Neuronal stem cell (in vitro differentiated cells): ENCODE data around the gene CD200R1.

ENCODE experiments used
- DNase-seq: peaks from one replicate; pipeline ENCODE4 v3.0.0-alpha.2; 2013; ENCODE audit warnings: low spot score
- H2AFZ ChIP-seq: one replicate; pipeline ENCODE4 v1.6.1; 2013; ENCODE audit warnings: mild to moderate bottlenecking, low read length, inconsistent platforms
- H2AK5ac ChIP-seq: 2 replicates; pipeline ENCODE4 v1.6.1; 2013; ENCODE audit warnings: low read depth, mild to moderate bottlenecking, inconsistent platforms, low read length, moderate library complexity, mixed read lengths
- H2BK120ac ChIP-seq: 2 replicates; pipeline ENCODE4 v1.6.1; 2013; ENCODE audit warnings: low read depth, mild to moderate bottlenecking, inconsistent platforms, low read length, moderate library complexity, mixed read lengths
- H2BK12ac ChIP-seq: one replicate; pipeline ENCODE4 v1.6.1; 2013; ENCODE audit warnings: low read length, inconsistent platforms
- H2BK15ac ChIP-seq: 2 replicates; pipeline ENCODE4 v1.6.1; 2013; ENCODE audit warnings: mild to moderate bottlenecking, low read length, inconsistent platforms, mixed read lengths
- H2BK5ac ChIP-seq: one replicate; pipeline ENCODE4 v1.6.1; 2013; ENCODE audit warnings: inconsistent platforms, mild to moderate bottlenecking, low read length, moderate library complexity
- H3K14ac ChIP-seq: one replicate; pipeline ENCODE4 v1.6.1; 2013; ENCODE audit warnings: low read length, inconsistent platforms
- H3K18ac ChIP-seq: 2 replicates; pipeline ENCODE4 v1.6.1; 2013; ENCODE audit warnings: low read length, inconsistent platforms
- H3K23ac ChIP-seq: 2 replicates; pipeline ENCODE4 v1.6.1; 2013; ENCODE audit warnings: low read depth, mild to moderate bottlenecking, mixed read lengths, low read length, inconsistent platforms; ENCODE audit not compliant: poor library complexity
- H3K27ac ChIP-seq: replicated peaks from 3 replicates; pipeline ENCODE4 v1.5.1; 2013; ENCODE audit warnings: low read length, inconsistent platforms
- H3K27me3 ChIP-seq, 3 experiments: 2 replicates each; pipeline ENCODE4 v1.6.1; 2013; ENCODE audit warnings: low read length in 3 of 3, mild to moderate bottlenecking in 2 of 3, inconsistent platforms in 1 of 3, low read depth in 1 of 3, mixed read lengths in 1 of 3, moderate library complexity in 1 of 3; ENCODE audit not compliant: control insufficient read depth in 3 of 3, insufficient read depth in 3 of 3
- H3K36me3 ChIP-seq, 2 donors: replicated peaks in 1 of 2; 2 replicates each; pipeline ENCODE4 v1.6.1; 2013; ENCODE audit warnings: low read length in 2 of 2; ENCODE audit not compliant: control insufficient read depth in 2 of 2, insufficient read depth in 2 of 2
- H3K4ac ChIP-seq: 2 replicates; pipeline ENCODE4 v1.6.1; 2013; ENCODE audit warnings: inconsistent platforms, mild to moderate bottlenecking, low read length, moderate library complexity
- H3K4me1 ChIP-seq, 2 donors: 1 replicate in 1 of 2; 2 replicates in 1 of 2; pipeline ENCODE4 v1.6.1; 2013; ENCODE audit warnings: low read length in 2 of 2, low read depth in 1 of 2; ENCODE audit not compliant: control insufficient read depth in 2 of 2, insufficient read depth in 1 of 2
- H3K4me2 ChIP-seq: one replicate; pipeline ENCODE4 v1.6.1; 2013; ENCODE audit warnings: mild to moderate bottlenecking, low read length, inconsistent platforms; ENCODE audit not compliant: insufficient read depth, poor library complexity, severe bottlenecking
- H3K4me3 ChIP-seq, 2 donors: 2 replicates each; pipeline ENCODE4 v1.5.1; 2013; ENCODE audit warnings: low read length in 2 of 2, mild to moderate bottlenecking in 2 of 2, inconsistent platforms in 1 of 2, moderate library complexity in 1 of 2
- H3K79me1 ChIP-seq: one replicate; pipeline ENCODE4 v1.6.1; 2013; ENCODE audit warnings: low read depth, mild to moderate bottlenecking, inconsistent platforms, low read length, moderate library complexity
- H3K9ac ChIP-seq: one replicate; pipeline ENCODE4 v1.6.1; 2013; ENCODE audit warnings: mild to moderate bottlenecking, low read depth, low read length, inconsistent platforms; ENCODE audit not compliant: poor library complexity
- H3K9me3 ChIP-seq, 2 donors: replicated peaks in 1 of 2; 2 replicates each; pipeline versions ENCODE3 to v1.6.1; 2013; ENCODE audit warnings: low read length in 2 of 2, mild to moderate bottlenecking in 2 of 2, inconsistent platforms in 1 of 2, low read depth in 1 of 2, mixed read lengths in 1 of 2, moderate library complexity in 1 of 2; ENCODE audit not compliant: control insufficient read depth in 2 of 2, insufficient read depth in 1 of 2
- H4K8ac ChIP-seq: one replicate; pipeline ENCODE4 v1.6.1; 2013; ENCODE audit warnings: low read depth, mild to moderate bottlenecking, inconsistent platforms, low read length, moderate library complexity
- H4K91ac ChIP-seq: one replicate; pipeline ENCODE4 v1.6.1; 2013; ENCODE audit warnings: low read length, low read depth, mild to moderate bottlenecking, inconsistent platforms; ENCODE audit not compliant: poor library complexity
- WGBS, 2 donors: extraction: QIAGEN DNeasy Blood & Tissue Kit; methylation state at CpG; one replicate each; pipeline ENCODE4 v1.1.7; 2013; ENCODE audit warnings: missing lambda C conversion rate in 2 of 2, mixed read lengths in 1 of 2; ENCODE audit not compliant: insufficient read length in 2 of 2, insufficient replicate concordance in 1 of 2; ENCODE audit errors: extremely low coverage in 2 of 2; 5-methylcytosine and 5-hydroxymethylcytosine counted together

The CD200R1 gene

DNA sequence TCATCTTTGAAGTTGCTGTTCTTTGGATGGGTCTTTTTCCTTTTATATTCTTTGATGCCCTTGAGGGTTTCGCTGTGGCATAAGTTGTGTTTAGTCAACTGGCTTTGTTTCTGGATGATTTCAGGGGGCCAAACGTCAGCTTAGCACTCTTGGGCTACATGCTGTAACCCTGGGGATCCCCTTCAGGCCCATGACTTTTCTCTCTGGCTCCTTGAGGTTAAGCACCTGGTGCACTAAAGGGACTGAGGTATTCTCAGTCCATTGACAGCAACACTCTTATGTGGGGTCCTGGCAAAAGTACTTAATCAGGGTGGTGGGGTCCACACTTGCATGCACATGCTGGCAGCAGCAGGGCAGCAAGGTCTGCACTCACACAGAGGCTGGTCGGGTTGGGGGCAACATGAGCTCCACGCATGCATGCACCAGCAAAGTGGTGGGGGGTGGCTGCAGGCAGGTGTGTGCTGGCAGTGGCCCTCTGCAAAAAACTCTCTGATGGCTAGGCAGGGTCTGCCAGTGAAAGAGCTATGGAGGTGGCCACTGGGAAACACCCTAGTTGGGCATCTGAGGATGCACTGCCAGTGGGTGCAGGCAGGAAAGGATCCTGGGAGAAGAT lies 90.1 kb downstream of the CD200R1 start:
- Histone ChIP-seq H3K27ac (no peak overlapping the region), H2BK5ac (no peak overlapping the region), H3K4me2 (peak overlapping the region; percentile 0), H3K36me3 (no peaks in the 10 kb centered on the region), H2AFZ (no peak overlapping the region), H3K23ac (no peak overlapping the region), H4K91ac (no peak overlapping the region), H2BK12ac (no peak overlapping the region), H4K8ac (no peak overlapping the region), H2BK15ac (no peak overlapping the region), H3K9ac (no peak overlapping the region), H3K18ac (no peak overlapping the region), H3K79me1 (no peaks in the 10 kb centered on the region), H3K4me1 (peaks cover 0 to 1% of the 10 kb centered on the region in 2 donors), H3K14ac (peak overlapping the region; percentile 61), H3K27me3 (no peaks in the 10 kb centered on the region), H3K9me3 (no peaks in the 10 kb centered on the region), H2BK120ac (no peak overlapping the region), H3K4ac (no peak overlapping the region), H2AK5ac (no peak overlapping the region), H3K4me3 (no peak overlapping the region)
- no peak for DNase-seq
- WGBS, 2 donors: no CpG with 5 or more reads among the region's 4 CpGs

DNA sequence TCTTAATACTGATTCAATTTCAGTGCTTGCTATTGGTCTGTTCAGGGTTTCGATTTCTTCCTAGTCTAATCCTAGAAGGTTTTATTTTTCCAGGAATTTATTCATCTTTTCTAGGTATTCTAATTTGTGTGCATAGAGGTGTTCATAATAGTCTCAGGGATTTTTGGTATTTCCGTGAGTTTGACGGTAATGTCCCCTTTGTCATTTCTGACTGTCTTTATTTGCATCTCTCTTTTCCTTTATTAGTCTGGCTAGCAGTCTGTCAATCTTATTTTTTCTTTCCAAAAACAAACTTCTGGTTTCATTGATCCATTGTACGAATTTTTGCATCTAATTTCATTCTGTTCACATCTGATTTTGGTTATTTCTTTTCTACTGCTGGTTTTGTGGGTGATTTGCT lies 93.0 kb downstream of the CD200R1 start:
- no peak overlapping the region for H4K8ac ChIP-seq
- no peak overlapping the region for H3K18ac ChIP-seq
- no peak for DNase-seq
- H2BK15ac ChIP-seq: no peak overlapping the region
- H3K27me3 ChIP-seq: no peaks in the 10 kb centered on the region
- no peak overlapping the region for H3K23ac ChIP-seq
- no peak overlapping the region for H2BK120ac ChIP-seq
- no peak overlapping the region for H2AK5ac ChIP-seq
- no peaks in the 10 kb centered on the region for H3K4me1 ChIP-seq
- H3K4me3 ChIP-seq: no peak overlapping the region
- H3K14ac ChIP-seq: no peak overlapping the region
- H3K4ac ChIP-seq: no peak overlapping the region
- no peaks in the 10 kb centered on the region for H3K9me3 ChIP-seq
- H2AFZ ChIP-seq: no peak overlapping the region
- no peak overlapping the region for H3K9ac ChIP-seq
- H2BK5ac ChIP-seq: no peak overlapping the region
- no peak overlapping the region for H4K91ac ChIP-seq
- no peak overlapping the region for H2BK12ac ChIP-seq
- H3K36me3 ChIP-seq: no peaks in the 10 kb centered on the region
- no peaks in the 10 kb centered on the region for H3K79me1 ChIP-seq
- H3K27ac ChIP-seq: no peak overlapping the region
- H3K4me2 ChIP-seq: no peak overlapping the region
- no CpG with 5 or more reads among the region's 4 CpGs for WGBS, 2 donors

DNA sequence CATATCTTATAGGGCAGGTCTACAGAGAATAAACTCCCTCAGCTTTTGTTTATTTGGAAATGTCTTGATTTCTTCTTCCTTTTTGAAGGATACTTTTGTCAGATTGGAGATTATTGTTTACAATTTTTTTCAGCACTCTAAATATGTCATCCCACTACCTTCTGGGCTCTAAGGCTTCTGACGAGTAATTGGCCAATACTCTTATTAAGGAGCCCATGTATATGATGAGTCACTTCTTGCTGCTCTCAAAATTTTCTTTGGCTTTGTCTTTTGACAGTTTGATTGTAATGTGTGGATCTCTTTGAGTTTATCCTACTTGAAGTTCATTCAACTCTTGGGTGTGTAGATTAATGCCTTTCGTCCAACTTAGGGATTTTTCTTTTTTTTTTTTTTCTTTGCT lies 99.3 kb downstream of the CD200R1 start:
- Histone ChIP-seq H2BK12ac (no peak overlapping the region), H2BK5ac (no peak overlapping the region), H3K27ac (no peak overlapping the region), H3K9me3 (no peaks in the 10 kb centered on the region), H4K91ac (no peak overlapping the region), H3K23ac (no peak overlapping the region), H2AFZ (no peak overlapping the region), H2AK5ac (no peak overlapping the region), H3K4me2 (no peak overlapping the region), H3K27me3 (no peaks in the 10 kb centered on the region), H3K9ac (no peak overlapping the region), H3K4me3 (no peak overlapping the region), H4K8ac (no peak overlapping the region), H2BK15ac (no peak overlapping the region), H3K18ac (no peak overlapping the region), H3K4ac (no peak overlapping the region), H3K14ac (no peak overlapping the region), H3K4me1 (no peaks in the 10 kb centered on the region), H3K36me3 (no peaks in the 10 kb centered on the region), H2BK120ac (no peak overlapping the region), H3K79me1 (no peaks in the 10 kb centered on the region)
- WGBS, 2 donors: no CpG with 5 or more reads among the region's 2 CpGs
- DNase-seq: no peak

DNA sequence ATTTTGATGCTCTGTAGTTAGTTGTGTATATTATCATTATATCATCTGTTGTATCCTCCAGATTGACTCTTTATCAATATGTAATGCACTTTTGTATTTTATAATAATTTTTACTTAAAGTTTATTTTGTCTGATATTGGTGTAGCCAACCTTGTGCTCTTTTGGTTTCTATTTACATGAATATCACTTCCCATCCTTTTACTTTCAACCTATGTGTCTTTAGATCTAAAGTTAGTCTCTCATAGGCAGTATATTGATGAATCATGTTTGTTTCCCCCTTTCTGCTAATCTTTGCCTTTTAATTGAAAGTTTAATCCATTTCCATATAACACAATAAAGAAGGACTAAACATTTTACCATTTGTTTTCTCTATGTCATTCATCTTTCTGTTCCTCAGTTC lies 100.2 kb downstream of the CD200R1 start:
- no peak for DNase-seq
- H3K27me3 ChIP-seq: no peaks in the 10 kb centered on the region
- H3K4me1 ChIP-seq: no peaks in the 10 kb centered on the region
- H3K4me2 ChIP-seq: no peak overlapping the region
- H2AFZ ChIP-seq: no peak overlapping the region
- H3K36me3 ChIP-seq: no peaks in the 10 kb centered on the region
- no peak overlapping the region for H3K9ac ChIP-seq
- H3K23ac ChIP-seq: no peak overlapping the region
- H2BK15ac ChIP-seq: no peak overlapping the region
- no peak overlapping the region for H3K27ac ChIP-seq
- no peaks in the 10 kb centered on the region for H3K79me1 ChIP-seq
- H3K9me3 ChIP-seq: no peaks in the 10 kb centered on the region
- no peak overlapping the region for H2AK5ac ChIP-seq
- H3K4ac ChIP-seq: no peak overlapping the region
- H4K91ac ChIP-seq: no peak overlapping the region
- no peak overlapping the region for H2BK120ac ChIP-seq
- H3K14ac ChIP-seq: no peak overlapping the region
- H4K8ac ChIP-seq: no peak overlapping the region
- no peak overlapping the region for H3K4me3 ChIP-seq
- H2BK12ac ChIP-seq: no peak overlapping the region
- H3K18ac ChIP-seq: no peak overlapping the region
- H2BK5ac ChIP-seq: no peak overlapping the region
